Measurements from ENCODE around the gene GRIK2. TPM values are rescaled to one million over a fixed set of nuclear protein-coding genes. Genes with fewer than 3 reads are reported as not detected.

GRIK2 gene
- polyA plus RNA-seq, 1 experiment = 12.8 TPM

DNA sequence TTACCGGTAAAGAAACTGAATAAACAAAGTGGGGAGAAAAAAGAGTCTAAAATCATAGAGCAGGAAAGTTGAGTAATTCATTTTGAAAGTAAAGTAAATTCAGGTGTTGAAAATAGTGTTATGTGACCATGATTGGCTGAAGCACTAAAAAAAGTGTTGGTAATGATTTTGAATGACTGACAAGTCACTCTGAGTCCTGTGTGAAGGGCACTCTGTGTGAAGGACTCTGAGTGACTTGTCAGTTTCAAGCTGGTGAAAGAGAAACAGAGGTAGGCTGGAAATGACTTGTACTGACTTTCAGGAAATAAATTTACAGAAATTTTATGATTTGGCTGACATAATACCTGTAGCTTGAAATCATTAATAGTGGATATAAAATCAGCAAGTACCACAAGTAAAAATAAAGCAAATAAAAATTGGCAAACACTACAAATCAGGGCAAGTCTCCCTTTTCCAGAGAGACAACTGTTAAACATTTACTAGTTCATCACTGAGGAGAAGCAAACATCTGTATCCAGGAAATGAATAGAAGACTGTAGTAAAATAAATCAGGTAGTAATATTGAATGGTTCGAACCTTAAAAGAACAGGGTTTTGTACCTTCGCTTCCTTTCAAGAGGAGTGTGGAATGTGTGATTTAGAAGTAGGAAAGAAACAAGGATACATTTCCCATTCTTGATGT, 630.6 kb downstream of the GRIK2 start:
- ChIA-PET POLR2A (no interaction called here), CTCF (no interaction called here)
- no peak for TF ChIP-seq CTCF (IDR thresholded peaks at IDR 0.05; ENCODE audit: low read depth, low read length)
- no peak for DNase-seq (ENCODE audit: low read depth, low spot score)
- H3K9me3 ChIP-seq (ENCODE audit: control insufficient read depth, insufficient read depth, low read length) = no peaks in the 10 kb centered on the region
- no peak overlapping the region for H3K27ac ChIP-seq (ENCODE audit: low read depth, low read length)
- no peaks in the 10 kb centered on the region for H3K27me3 ChIP-seq (ENCODE audit: control insufficient read depth, insufficient read depth, low read length)
- no peak overlapping the region for H3K4me3 ChIP-seq (ENCODE audit: low read depth, low read length)

GRCh38 chr6:102026649-102027048, 633.1 kb downstream of the GRIK2 start:
- CTCF ChIA-PET = no interaction called here
- POLR2A ChIA-PET = no interaction called here
- H3K27me3 ChIP-seq (ENCODE audit: control insufficient read depth, insufficient read depth, low read length) = no peaks in the 10 kb centered on the region

GRCh38 chr6:102028176-102028575, 634.7 kb downstream of the GRIK2 start:
- H3K9me3 ChIP-seq (ENCODE audit: control insufficient read depth, insufficient read depth, low read length) = no peaks in the 10 kb centered on the region
- TF ChIP-seq CTCF (IDR thresholded peaks at IDR 0.05; ENCODE audit: low read depth, low read length) = no peak
- no peak overlapping the region for H3K27ac ChIP-seq (ENCODE audit: low read depth, low read length)
- POLR2A ChIA-PET = no interaction called here
- no peak overlapping the region for H3K4me3 ChIP-seq (ENCODE audit: low read depth, low read length)
- H3K27me3 ChIP-seq (ENCODE audit: control insufficient read depth, insufficient read depth, low read length) = no peaks in the 10 kb centered on the region
- DNase-seq (ENCODE audit: low read depth, low spot score) = no peak
- CTCF ChIA-PET = no interaction called here

More at GRCh38 chr6:102026649-102027048, 633.1 kb downstream of the GRIK2 start:
- Histone ChIP-seq H3K4me3 (ENCODE audit: low read depth, low read length) (no peak overlapping the region), H3K9me3 (ENCODE audit: control insufficient read depth, insufficient read depth, low read length) (no peaks in the 10 kb centered on the region), H3K27ac (ENCODE audit: low read depth, low read length) (no peak overlapping the region)
- TF ChIP-seq CTCF (IDR thresholded peaks at IDR 0.05; ENCODE audit: low read depth, low read length) = no peak
- no peak for DNase-seq (ENCODE audit: low read depth, low spot score)

GRCh38 chr6:102038964-102039363, 645.5 kb downstream of the GRIK2 start:
- CTCF ChIA-PET = no interaction called here
- no peak for TF ChIP-seq CTCF (IDR thresholded peaks at IDR 0.05; ENCODE audit: low read depth, low read length)
- POLR2A ChIA-PET = no interaction called here
- Histone ChIP-seq H3K4me3 (ENCODE audit: low read depth, low read length) (no peak overlapping the region), H3K27ac (ENCODE audit: low read depth, low read length) (no peak overlapping the region), H3K27me3 (ENCODE audit: control insufficient read depth, insufficient read depth, low read length) (no peaks in the 10 kb centered on the region), H3K9me3 (ENCODE audit: control insufficient read depth, insufficient read depth, low read length) (no peaks in the 10 kb centered on the region)
- DNase-seq (ENCODE audit: low read depth, low spot score) = no peak

DNA sequence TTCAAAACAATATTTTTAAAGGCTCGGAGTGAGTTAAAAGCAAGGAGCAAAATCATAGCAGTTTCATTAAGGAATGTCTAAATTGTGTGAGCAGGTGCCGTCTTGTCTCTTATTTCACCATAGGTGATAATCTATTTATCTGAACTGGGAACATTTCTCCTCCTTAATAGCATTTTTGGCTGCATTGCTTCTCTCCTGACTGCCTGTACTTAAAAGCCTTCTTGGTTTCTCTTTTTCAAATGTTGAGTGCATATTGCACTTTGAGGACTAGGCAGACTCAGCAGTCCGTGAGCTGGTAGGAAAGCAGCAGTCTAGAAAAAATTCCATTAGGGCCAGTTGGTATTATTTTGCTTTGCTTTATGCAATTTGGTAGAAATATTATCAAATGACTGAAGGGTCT, 645.9 kb downstream of the GRIK2 start:
- DNase-seq (ENCODE audit: low read depth, low spot score) = no peak
- no peaks in the 10 kb centered on the region for H3K27me3 ChIP-seq (ENCODE audit: control insufficient read depth, insufficient read depth, low read length)
- no peak overlapping the region for H3K27ac ChIP-seq (ENCODE audit: low read depth, low read length)
- CTCF ChIA-PET = no interaction called here
- no peak overlapping the region for H3K4me3 ChIP-seq (ENCODE audit: low read depth, low read length)
- H3K9me3 ChIP-seq (ENCODE audit: control insufficient read depth, insufficient read depth, low read length) = no peaks in the 10 kb centered on the region
- POLR2A ChIA-PET = no interaction called here
- no peak for TF ChIP-seq CTCF (IDR thresholded peaks at IDR 0.05; ENCODE audit: low read depth, low read length)
